ENCODE measurements around the gene WNK2. TPM values are rescaled to one million over a fixed set of nuclear protein-coding genes. Genes with fewer than 3 reads are reported as not detected.
"Not testable (repeated sequence)": the region's sequence is repeated elsewhere in the genome, so short reads cannot be mapped to it uniquely, and the experiment has no call there.

WNK2 gene
- total RNA-seq, 1 experiment from 2014 or later: not detected

- no peak for DNase-seq (ENCODE audit: low read depth)
Measured at GRCh38 chr9:93235300-93235960, 51.5 kb downstream of the WNK2 start.

- DNase-seq (ENCODE audit: low read depth): no peak
Measured at GRCh38 chr9:93236541-93237206, 52.7 kb downstream of the WNK2 start.

- no peak for DNase-seq (ENCODE audit: low read depth)
Measured at GRCh38 chr9:93237540-93237939, 53.6 kb downstream of the WNK2 start.

- DNase-seq (ENCODE audit: low read depth): no peak
Measured at GRCh38 chr9:93238953-93239925, 55.3 kb downstream of the WNK2 start.

- no peak for DNase-seq (ENCODE audit: low read depth)
Measured at GRCh38 chr9:93240891-93241334, 57.0 kb downstream of the WNK2 start.

- DNase-seq (ENCODE audit: low read depth): no peak
Measured at GRCh38 chr9:93243112-93243511, 59.2 kb downstream of the WNK2 start.

GRCh38 chr9:93244101-93244500 is 60.2 kb downstream of the WNK2 start:
- no peak for DNase-seq (ENCODE audit: low read depth)

GRCh38 chr9:93244510-93245436 is 60.8 kb downstream of the WNK2 start:
- DNase-seq (ENCODE audit: low read depth): no peak

GRCh38 chr9:93245437-93245970 is 61.6 kb downstream of the WNK2 start:
- DNase-seq (ENCODE audit: low read depth): no peak

- no peak for DNase-seq (ENCODE audit: low read depth)
Measured at GRCh38 chr9:93246111-93246510, 62.2 kb downstream of the WNK2 start.

- no peak for DNase-seq (ENCODE audit: low read depth)
Measured at GRCh38 chr9:93246526-93246925, 62.6 kb downstream of the WNK2 start.

- DNase-seq (ENCODE audit: low read depth): no peak
Measured at GRCh38 chr9:93247099-93247865, 63.3 kb downstream of the WNK2 start.

GRCh38 chr9:93247892-93248291 is 64.0 kb downstream of the WNK2 start:
- DNase-seq (ENCODE audit: low read depth): no peak

GRCh38 chr9:93248386-93249040 is 64.6 kb downstream of the WNK2 start:
- DNase-seq (ENCODE audit: low read depth): no peak

GRCh38 chr9:93250185-93250584 is 66.2 kb downstream of the WNK2 start:
- no peak for DNase-seq (ENCODE audit: low read depth)

- not testable (repeated sequence) for DNase-seq (ENCODE audit: low read depth)
Measured at GRCh38 chr9:93251309-93251708, 67.4 kb downstream of the WNK2 start.

GRCh38 chr9:93252116-93252780 is 68.3 kb downstream of the WNK2 start:
- DNase-seq (ENCODE audit: low read depth): no peak

- DNase-seq (ENCODE audit: low read depth): no peak
Measured at GRCh38 chr9:93252781-93253530, 69.0 kb downstream of the WNK2 start.
